HEK293 (cell line): Measurements from ENCODE around the gene ATOH8.

Source experiments
- CTCF ChIA-PET: fragments of 350-600 bp; formaldehyde crosslinking; extraction: SDS; loops from one replicate; lab custom pipeline; 2021; ENCODE audit warnings: antibody characterized with exemption; lab: Yijun Ruan, JAX
- POLR2A ChIA-PET: fragments of 300-600 bp; formaldehyde crosslinking; extraction: SDS; loops from one replicate; lab custom pipeline; 2020; ENCODE audit warnings: antibody characterized with exemption, inconsistent platforms; lab: Yijun Ruan, JAX
- H3K27ac ChIP-seq: fragments of 200-500 bp; sonication (Bioruptor generic); 2 replicates; pipeline ENCODE4 v1.5.1; 2014; ENCODE audit warnings: low read depth, low read length, control low read depth, inconsistent platforms; ENCODE audit errors: extremely low read depth
- H3K36me3 ChIP-seq, 2 experiments: fragments of 200-500 bp in 1 of 2; sonication (Bioruptor generic) in 1 of 2; 1 replicate in 1 of 2; 2 replicates in 1 of 2; pipeline ENCODE4 v1.5.1; 2014 to 2017; ENCODE audit warnings: inconsistent platforms in 2 of 2, low read length in 2 of 2; ENCODE audit not compliant: control insufficient read depth in 2 of 2, insufficient read depth in 1 of 2
- H3K4me1 ChIP-seq: fragments of 200-500 bp; sonication (Bioruptor generic); 2 replicates; pipeline ENCODE4 v1.5.1; 2014; ENCODE audit warnings: mild to moderate bottlenecking, low read length, inconsistent platforms; ENCODE audit not compliant: control insufficient read depth, insufficient read depth
- H3K4me3 ChIP-seq: 2 replicates; pipeline ENCODE4 v1.5.1; 2011; ENCODE audit warnings: low read depth, mild to moderate bottlenecking, control low read depth, low read length, moderate library complexity
- H3K9me3 ChIP-seq: fragments of 200-500 bp; sonication (Bioruptor generic); 2 replicates; pipeline ENCODE4 v1.5.1; 2014; ENCODE audit warnings: low read depth, low read length, inconsistent platforms; ENCODE audit not compliant: control insufficient read depth, insufficient read depth
- GLI4 ChIP-seq: fragments of 450-650 bp; formaldehyde crosslinking; IDR thresholded peaks from 2 replicates; pipeline ENCODE4 v1.5.1; 2016; ENCODE audit warnings: missing biosample characterization, missing genetic modification characterization
- MEIS1 ChIP-seq: sonication (generic); formaldehyde crosslinking; IDR thresholded peaks from 2 replicates; pipeline ENCODE4 v1.8.1; 2022; ENCODE audit warnings: missing genetic modification reagents, mild to moderate bottlenecking, borderline replicate concordance
- MZF1 ChIP-seq: fragments of 450-650 bp; formaldehyde crosslinking; IDR thresholded peaks from 2 replicates; pipeline ENCODE4 v1.5.1; 2017; ENCODE audit warnings: missing biosample characterization, missing genetic modification characterization, borderline replicate concordance
- OVOL3 ChIP-seq: fragments of 450-650 bp; formaldehyde crosslinking; IDR thresholded peaks from 2 replicates; pipeline ENCODE4 v1.5.1; 2016; ENCODE audit warnings: missing biosample characterization, missing genetic modification characterization
- PRDM6 ChIP-seq: fragments of 450-650 bp; formaldehyde crosslinking; IDR thresholded peaks from 2 replicates; pipeline ENCODE4 v1.5.1; 2017; ENCODE audit warnings: missing biosample characterization, missing genetic modification characterization
- YY2 ChIP-seq: fragments of 450-650 bp; formaldehyde crosslinking; IDR thresholded peaks from 2 replicates; pipeline ENCODE4 v1.5.1; 2016; ENCODE audit warnings: missing biosample characterization, missing genetic modification characterization
- ZBTB17 ChIP-seq: fragments of 450-650 bp; formaldehyde crosslinking; IDR thresholded peaks from 2 replicates; pipeline ENCODE4 v1.5.1; 2016; ENCODE audit warnings: missing biosample characterization, missing genetic modification characterization
- ZBTB26 ChIP-seq: fragments of 450-650 bp; formaldehyde crosslinking; optimal IDR thresholded peaks from 2 replicates; pipeline ENCODE3; 2016; ENCODE audit warnings: missing biosample characterization, mild to moderate bottlenecking, missing genetic modification characterization
- ZNF112 ChIP-seq: fragments of 450-650 bp; formaldehyde crosslinking; IDR thresholded peaks from 2 replicates; pipeline ENCODE4 v1.5.0; 2017; ENCODE audit warnings: missing biosample characterization, missing genetic modification characterization
- ZNF133 ChIP-seq: fragments of 450-650 bp; formaldehyde crosslinking; IDR thresholded peaks from 2 replicates; pipeline ENCODE4 v1.5.1; 2016; ENCODE audit warnings: missing biosample characterization, missing genetic modification characterization
- ZNF155 ChIP-seq: fragments of 450-650 bp; formaldehyde crosslinking; IDR thresholded peaks from 2 replicates; pipeline ENCODE4 v1.5.1; 2016; ENCODE audit warnings: missing biosample characterization, missing genetic modification characterization
- ZNF175 ChIP-seq: fragments of 450-650 bp; formaldehyde crosslinking; IDR thresholded peaks from 2 replicates; pipeline ENCODE4 v1.5.1; 2016; ENCODE audit warnings: missing biosample characterization, missing genetic modification characterization
- ZNF23 ChIP-seq: fragments of 450-650 bp; formaldehyde crosslinking; IDR thresholded peaks from 2 replicates; pipeline ENCODE4 v1.5.1; 2016; ENCODE audit warnings: missing biosample characterization, missing genetic modification characterization, borderline replicate concordance
- ZNF37A ChIP-seq: fragments of 450-650 bp; IDR thresholded peaks from 2 replicates; pipeline ENCODE4 v1.5.1; 2018; ENCODE audit warnings: missing biosample characterization, missing genetic modification characterization
- ZNF513 ChIP-seq: fragments of 450-650 bp; IDR thresholded peaks from 2 replicates; pipeline ENCODE4 v1.5.1; 2018; ENCODE audit warnings: missing biosample characterization, missing genetic modification characterization
- ZNF645 ChIP-seq: fragments of 450-650 bp; formaldehyde crosslinking; IDR thresholded peaks from 2 replicates; pipeline ENCODE4; 2016; ENCODE audit warnings: missing biosample characterization, missing genetic modification characterization
- ZNF670 ChIP-seq: fragments of 450-650 bp; formaldehyde crosslinking; IDR thresholded peaks from 2 replicates; pipeline ENCODE4 v1.5.1; 2016; ENCODE audit warnings: missing biosample characterization, missing genetic modification characterization, low read depth
- ZSCAN16 ChIP-seq: fragments of 450-650 bp; formaldehyde crosslinking; IDR thresholded peaks from 2 replicates; pipeline ENCODE4 v1.5.1; 2016; ENCODE audit warnings: missing biosample characterization, missing genetic modification characterization

ATOH8 gene

GRCh38 chr2:85744055-85744454 lies 9.7 kb upstream of the ATOH8 start (continued):
- TF ChIP-seq ZNF112 (tag by site-specific recombination), result no peak

GRCh38 chr2:85744741-85745601 lies 8.8 kb upstream of the ATOH8 start:
- ChIA-PET POLR2A (no interaction called here), CTCF (interaction anchor here (0.5 to 1.8 kb wide), 12 partner anchors 16 to 333 kb away, joined by 3 to 14 read pairs (median 4); no protein-coding TSS in a partner anchor)
- peaks cover 8% of the 10 kb centered on the region for H3K4me1 ChIP-seq
- no peak overlapping the region for H3K27ac ChIP-seq
- H3K36me3 ChIP-seq, result no peaks in the 10 kb centered on the region
- H3K4me3 ChIP-seq, result no peak overlapping the region
- TF ChIP-seq ZBTB17 (tag by site-specific recombination), result peak; percentile 97
- TF ChIP-seq ZNF37A (tag by site-specific recombination), result no peak
- no peak for TF ChIP-seq GLI4 (tag by site-specific recombination)
- peak; percentile 56; the same call in 1 of the 2 replicates for TF ChIP-seq ZNF23 (tag by site-specific recombination)
- no peak for TF ChIP-seq OVOL3
- no peak for TF ChIP-seq MEIS1 (CRISPR knock-in tag)
- TF ChIP-seq ZNF670 (tag by site-specific recombination), result no peak
- no peak for TF ChIP-seq ZNF645 (tag by site-specific recombination)
- TF ChIP-seq ZNF513 (tag by site-specific recombination), result peak; percentile 65
- TF ChIP-seq ZBTB26 (tag by site-specific recombination), result no peak
- 0 out of 2 replicates have a peak, but pooled peaks have one; percentile 6 for TF ChIP-seq PRDM6 (tag by site-specific recombination)
- TF ChIP-seq ZNF175 (tag by site-specific recombination), result no peak
- TF ChIP-seq ZSCAN16, result no peak
- no peak for TF ChIP-seq MZF1 (tag by site-specific recombination)
- no peak for TF ChIP-seq ZNF133 (tag by site-specific recombination)
- no peak for TF ChIP-seq ZNF155
- no peak for TF ChIP-seq YY2 (tag by site-specific recombination)
- H3K9me3 ChIP-seq, result no peaks in the 10 kb centered on the region
